GM18505 (cell line): Measurements from ENCODE around the gene NAALADL2.

ENCODE experiments used
- ATAC-seq: cut with Tn5 transposase; IDR thresholded peaks from one replicate; pipeline ENCODE4 v1.9.1; 2021; ENCODE audit not compliant: unreplicated experiment
- POLR2A ChIP-seq: IDR thresholded peaks from 4 replicates; pipeline ENCODE4 v1.6.1; 2011; ENCODE audit warnings: borderline replicate concordance; ENCODE audit not compliant: insufficient read depth, insufficient read length; ENCODE audit errors: extremely low read depth

The NAALADL2 gene

DNA sequence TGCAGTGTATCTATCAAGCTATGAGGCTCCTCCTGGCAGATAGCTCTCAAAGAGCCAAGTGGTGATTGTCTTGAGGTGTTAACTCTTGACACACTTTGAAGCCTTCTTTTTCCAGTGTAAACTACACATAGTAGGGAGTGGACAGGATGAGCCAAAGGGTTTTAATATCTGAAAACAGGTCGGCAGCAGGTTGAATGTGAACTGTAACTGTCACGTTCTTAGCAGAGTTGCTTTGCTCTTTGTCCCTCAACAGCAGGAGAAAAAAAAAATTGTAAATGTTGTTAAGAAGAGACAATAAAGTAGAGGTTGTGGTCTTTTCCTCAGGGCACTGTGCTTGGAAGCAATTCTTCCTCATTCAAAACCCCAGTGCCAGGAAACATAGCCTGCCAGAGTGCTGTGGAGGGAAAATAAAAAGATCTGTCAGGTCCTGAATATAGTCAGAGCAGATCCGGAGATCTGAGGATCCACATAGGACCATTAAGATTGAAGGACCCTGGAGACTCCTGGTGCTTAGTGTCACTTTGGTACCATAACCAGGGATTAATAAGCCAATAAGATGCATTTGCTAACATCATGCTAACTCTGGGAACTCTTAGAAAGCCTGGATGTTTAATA lies 229.7 kb downstream of the NAALADL2 start:
- no peak for ATAC-seq
- no peak for TF ChIP-seq POLR2A

DNA sequence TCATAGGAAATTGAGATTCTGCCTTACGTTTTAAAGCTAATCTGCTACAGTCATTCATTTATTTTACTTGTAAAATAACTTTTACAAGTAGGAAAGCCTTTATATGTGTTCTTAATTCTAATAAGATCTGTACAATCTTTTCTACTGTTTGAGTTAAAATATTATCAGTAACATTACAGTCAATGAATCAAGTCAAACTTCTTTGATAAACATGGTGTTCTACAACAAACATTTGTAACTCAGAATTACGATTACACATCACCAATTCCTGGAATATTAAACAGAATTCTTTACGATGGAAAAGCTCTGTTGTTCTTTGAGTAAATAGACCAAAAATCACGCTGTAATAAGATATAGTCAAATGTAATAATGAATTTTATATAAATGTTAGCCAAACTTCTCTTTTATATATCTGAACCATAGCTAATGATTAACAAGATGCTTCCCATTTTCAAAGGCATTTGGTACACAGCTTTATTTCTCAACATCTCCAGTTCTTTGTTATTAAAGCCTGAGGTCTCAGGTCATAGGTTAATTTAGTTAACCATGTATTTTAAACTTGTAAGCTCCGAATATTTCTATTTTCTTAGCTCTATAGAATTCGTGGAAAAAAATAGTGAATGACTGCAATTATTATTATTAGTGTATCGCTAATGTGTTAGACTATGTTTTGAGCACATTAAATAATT lies 232.4 kb downstream of the NAALADL2 start:
- no peak for TF ChIP-seq POLR2A
- ATAC-seq = no peak

DNA sequence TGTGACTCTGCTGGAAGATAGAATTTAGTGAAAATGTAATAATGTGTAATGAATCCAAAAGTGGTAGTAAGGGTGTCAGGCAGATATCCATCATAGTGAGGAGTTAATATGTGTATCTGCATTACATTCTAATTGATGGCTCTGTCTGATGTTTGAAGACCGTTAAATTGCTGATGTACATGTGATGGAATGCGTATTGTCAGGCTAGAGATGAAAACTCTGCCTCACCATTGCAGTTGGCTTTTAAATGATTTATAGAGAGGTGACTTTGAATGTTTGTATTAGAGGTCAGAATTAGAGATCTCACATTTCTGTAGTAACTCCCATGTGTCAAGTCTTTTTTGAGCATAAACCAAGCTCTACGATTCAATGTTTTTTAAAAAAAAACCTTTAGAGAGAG lies 234.6 kb downstream of the NAALADL2 start:
- TF ChIP-seq POLR2A = no peak
- ATAC-seq = no peak

DNA sequence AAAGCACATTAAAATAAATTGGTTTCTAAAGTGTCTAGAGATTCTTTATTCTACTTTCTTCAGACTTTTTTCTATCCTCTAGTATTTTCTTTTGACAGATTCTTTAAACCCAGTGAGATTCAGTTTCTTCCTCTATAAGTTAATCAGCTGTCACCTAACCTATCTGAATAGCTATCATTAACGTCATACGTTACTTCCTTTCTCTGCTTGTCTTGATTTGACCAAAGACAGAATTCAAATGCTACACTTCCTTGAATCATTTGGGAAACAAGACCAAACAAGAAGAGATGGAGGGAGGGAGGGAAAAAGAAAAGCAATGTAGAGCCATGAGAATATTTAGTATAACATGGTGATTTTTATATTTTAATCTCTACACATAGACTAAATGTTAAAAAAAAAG lies 235.2 kb downstream of the NAALADL2 start:
- no peak for ATAC-seq
- no peak for TF ChIP-seq POLR2A

DNA sequence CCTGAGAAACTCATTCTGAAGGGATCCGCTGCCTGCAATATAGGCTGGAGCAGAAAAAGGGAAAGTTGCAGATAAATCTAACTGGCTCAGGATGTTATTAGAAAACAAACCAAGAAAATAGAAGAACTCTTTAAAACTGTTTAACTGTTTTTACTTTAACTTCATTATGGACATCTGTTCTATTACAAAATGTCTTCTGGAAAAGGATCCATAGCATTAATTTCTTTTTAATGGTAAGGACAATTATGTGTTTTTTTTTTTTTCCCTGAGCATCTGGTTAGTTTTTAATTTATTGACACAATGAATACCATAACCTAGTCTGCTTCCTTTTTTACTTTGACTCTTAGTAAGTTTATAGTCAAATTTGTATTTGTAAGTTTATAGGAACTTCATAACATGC lies 239.5 kb downstream of the NAALADL2 start:
- no peak for TF ChIP-seq POLR2A
- ATAC-seq = no peak

DNA sequence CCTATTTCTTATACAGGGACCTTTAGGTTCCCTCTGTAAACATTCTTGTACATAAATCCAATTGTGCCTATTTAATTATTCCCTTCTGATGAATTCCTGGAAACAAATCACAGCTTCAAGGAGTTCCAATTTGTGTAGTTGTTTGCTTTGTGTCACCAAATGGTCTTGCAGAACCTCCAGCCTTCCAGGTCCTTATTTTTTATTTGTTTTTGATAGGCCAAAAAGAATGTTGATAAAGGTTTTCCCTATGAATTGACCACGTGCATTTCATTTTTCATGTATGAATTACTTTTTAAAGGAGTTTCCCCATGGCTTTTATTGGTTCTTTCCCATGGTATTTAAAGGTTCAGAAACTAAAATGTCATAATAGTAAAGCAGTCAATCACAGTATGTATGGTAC lies 243.0 kb downstream of the NAALADL2 start:
- no peak for ATAC-seq
- no peak for TF ChIP-seq POLR2A

DNA sequence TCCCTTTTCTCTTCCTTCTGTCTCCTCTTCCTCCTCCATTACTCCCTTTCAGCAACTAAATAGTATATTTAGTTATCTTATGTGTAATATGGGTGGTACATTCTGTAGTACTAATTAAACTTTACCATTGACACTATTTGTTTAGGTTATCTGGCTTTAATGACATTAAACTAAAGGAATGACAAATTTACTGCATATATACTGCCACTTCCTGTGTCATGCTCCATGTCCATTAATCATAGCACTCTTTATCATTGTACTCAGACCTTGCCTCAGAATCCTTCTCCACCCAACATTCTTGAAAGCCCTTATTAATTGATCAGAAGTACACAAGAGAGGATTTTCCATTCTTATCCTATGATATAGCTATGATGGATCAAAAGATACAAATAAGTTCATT lies 244.2 kb downstream of the NAALADL2 start:
- no peak for TF ChIP-seq POLR2A
- no peak for ATAC-seq

DNA sequence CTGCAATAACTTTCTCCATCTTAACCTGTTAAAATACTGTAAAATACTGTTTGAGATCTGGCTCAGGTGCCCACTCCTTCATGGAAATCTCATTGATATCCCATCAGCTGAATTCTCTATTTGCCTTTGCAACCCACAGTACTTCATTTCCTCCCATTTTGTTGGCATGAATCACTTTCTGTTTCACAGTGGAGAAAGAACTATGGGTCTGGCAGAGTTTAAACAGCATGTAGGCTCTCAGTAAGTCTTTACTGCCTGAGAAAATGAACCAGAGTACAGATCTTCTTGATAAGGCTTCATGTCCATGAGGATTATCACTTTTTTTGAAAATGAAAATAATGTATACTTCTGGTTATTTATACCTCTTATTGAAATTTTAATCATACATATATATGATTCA lies 245.9 kb downstream of the NAALADL2 start:
- ATAC-seq = no peak
- no peak for TF ChIP-seq POLR2A

DNA sequence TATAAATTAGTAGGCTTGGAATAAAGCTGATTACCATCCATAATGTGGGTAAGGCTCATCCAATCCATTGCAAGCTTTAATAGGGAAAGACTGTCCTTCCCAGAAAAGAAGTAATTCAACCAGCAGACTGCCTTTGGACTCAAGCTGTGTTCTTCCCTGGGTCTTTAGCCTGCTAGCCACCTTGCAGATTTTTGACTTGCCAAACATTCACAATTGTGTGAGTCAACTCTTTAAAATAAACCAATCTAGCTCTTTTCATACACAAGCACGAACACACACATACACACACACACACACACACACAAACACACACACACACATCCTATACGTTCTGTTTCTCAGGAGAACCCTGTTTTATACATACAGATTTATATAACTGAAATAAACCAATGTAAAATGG lies 248.1 kb downstream of the NAALADL2 start:
- ATAC-seq = no peak
- TF ChIP-seq POLR2A = no peak

DNA sequence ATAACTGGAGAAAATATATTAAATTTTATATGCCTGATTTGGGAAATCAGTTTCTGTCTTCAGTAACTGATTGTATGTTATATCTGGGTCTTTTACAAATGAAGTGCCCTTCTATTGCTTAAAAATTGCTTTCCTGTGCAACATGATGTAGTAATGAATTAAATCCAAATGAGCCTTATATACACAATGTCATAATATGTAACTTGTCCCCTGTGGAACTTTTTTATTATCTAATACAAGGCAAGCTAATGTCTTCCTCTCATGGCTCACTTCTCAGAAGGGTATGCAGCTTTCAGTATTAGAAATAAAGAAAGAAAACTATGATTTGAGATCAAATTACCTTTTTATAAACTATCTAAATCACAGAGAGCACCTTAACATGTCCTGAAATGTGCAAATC lies 248.9 kb downstream of the NAALADL2 start:
- TF ChIP-seq POLR2A = no peak
- no peak for ATAC-seq

DNA sequence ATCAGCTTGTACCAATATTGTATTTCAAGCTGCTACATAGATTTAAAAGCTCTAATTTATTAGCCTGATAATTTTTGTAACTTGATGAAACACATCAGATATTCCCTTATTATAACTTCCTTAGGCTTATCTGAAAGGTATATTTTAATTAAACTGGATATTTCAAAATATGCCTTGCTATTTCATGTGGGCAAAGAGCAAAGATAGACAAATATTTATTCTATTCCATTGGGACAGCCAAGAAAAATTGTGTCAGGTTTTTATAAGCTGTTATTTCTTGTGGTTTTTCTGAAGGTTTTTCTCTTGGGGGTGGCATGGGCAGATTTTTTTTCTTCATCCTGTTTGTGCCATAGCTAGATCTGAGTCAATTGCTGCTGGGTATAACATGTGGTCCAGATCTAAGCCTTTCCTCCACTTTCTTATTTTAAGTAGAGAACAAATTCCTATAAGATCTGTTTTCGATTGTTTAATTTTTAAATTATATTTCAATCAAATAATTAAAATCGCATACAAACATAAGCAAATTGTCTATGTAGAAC lies 249.5 kb downstream of the NAALADL2 start:
- no peak for ATAC-seq
- TF ChIP-seq POLR2A = no peak

DNA sequence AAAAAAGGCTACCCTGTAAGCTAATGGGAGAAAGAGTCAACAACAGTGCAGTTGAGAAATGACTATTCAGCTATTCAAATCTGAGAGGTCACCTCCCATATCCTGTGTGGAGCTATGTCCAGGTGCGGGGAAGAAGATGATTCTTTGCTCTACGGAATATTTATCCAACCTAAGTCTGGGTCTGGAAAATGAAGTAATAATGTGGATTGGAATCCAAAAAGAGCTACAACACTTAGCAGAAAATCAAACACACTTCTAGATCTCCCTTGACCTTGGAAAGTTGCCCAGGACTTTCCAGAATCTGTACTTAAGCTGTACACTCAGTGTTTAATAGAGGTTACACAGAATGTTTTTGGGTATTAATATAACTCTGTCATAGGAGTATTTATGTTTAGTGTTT lies 251.9 kb downstream of the NAALADL2 start:
- no peak for ATAC-seq
- TF ChIP-seq POLR2A = no peak

DNA sequence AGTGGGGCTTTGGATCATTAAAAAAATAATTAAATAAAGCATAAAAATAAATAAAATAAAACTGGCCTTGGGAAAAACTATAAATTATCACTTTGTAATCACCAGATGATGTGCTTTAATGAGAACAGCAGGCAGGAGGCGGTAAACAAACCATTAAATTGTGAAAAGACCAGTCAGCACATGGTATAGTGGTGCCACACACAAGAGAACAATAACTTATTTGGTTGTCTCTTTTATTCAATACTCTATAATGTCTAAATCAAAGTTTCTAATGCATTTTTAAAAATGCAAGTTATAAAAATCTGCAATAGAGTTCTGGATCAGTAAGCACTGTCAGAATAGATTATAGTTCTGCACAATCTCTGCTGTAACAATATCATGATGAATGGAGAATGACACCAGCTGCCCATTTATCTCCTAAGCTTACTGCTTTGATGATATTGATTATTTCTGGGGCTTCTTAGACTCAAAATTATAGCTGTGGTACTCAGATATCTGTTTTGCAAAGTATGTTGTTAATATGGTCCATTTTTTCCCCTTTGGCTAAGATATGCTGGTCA lies 259.3 kb downstream of the NAALADL2 start:
- no peak for TF ChIP-seq POLR2A
- no peak for ATAC-seq

DNA sequence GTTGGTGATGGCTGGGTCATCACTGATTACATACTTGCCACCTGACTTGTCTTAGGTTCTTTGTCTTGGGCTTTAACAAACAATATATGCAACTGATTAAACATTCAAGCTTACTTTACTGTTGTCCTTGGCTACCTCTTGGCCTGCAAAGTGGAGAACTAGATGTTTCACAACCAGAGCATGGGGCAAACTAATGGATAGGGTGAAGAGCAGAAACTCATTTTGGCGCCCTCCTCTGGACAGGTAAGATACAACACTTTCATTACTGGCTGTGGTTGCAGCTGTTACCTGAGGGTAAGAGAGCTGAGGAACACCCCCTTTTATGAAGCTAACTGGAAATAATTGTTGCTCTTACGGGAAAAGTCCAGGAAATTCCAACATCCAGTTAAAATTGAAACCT lies 262.1 kb downstream of the NAALADL2 start:
- no peak for ATAC-seq
- no peak for TF ChIP-seq POLR2A
